Tibial artery (tissue), 4 donors: ENCODE data around the gene VWC2L.

ENCODE experiments used
- DNase-seq, 2 donors: peaks; one replicate each; pipeline ENCODE4 v3.0.0-alpha.2; 2019
- H3K27ac ChIP-seq, 2 donors: fragments of 200-600 bp; sonication (generic) in 1 of 2; 1 replicate in 1 of 2; 2 replicates in 1 of 2; pipeline ENCODE4 v1.5.1; 2018 to 2019; ENCODE audit warnings: mild to moderate bottlenecking in 1 of 2
- H3K27me3 ChIP-seq, 2 donors: fragments of 200-600 bp; sonication (generic) in 1 of 2; one replicate each; pipeline versions ENCODE4 v1.5.1 to v1.6.0; 2016 to 2019
- H3K36me3 ChIP-seq, 3 donors: fragments of 200-600 bp; sonication (generic) in 2 of 3; one replicate each; pipeline ENCODE4 v1.5.1; 2016 to 2019; ENCODE audit warnings: mild to moderate bottlenecking in 2 of 3
- H3K4me1 ChIP-seq, 4 donors: fragments of 200-600 bp; sonication (generic) in 2 of 4; 1 replicate in 3 of 4; 2 replicates in 1 of 4; pipeline ENCODE4 v1.5.1; 2016 to 2019
- H3K4me3 ChIP-seq, 2 donors: fragments of 200-600 bp; sonication (generic) in 1 of 2; 1 replicate in 1 of 2; 2 replicates in 1 of 2; pipeline ENCODE4 v1.5.1; 2018 to 2019; ENCODE audit warnings: mild to moderate bottlenecking in 2 of 2
- H3K9me3 ChIP-seq, 3 donors: fragments of 200-600 bp; sonication (generic) in 1 of 3; one replicate each; pipeline ENCODE4 v1.5.1; 2016 to 2019
- intact Hi-C: fragments of 100-400 bp; cut with DNase I; formaldehyde crosslinking; loops from one replicate; pipeline ENCODE4 v1.15.0; 2023; ENCODE audit warnings: low total_unique reads
- TF ChIP-seq, protein P1 (sequence below), 2 experiments: fragments of 200-600 bp in 1 of 2; fragments of 450-650 bp in 1 of 2; IDR thresholded peaks; one replicate each; pipeline ENCODE4 v1.5.1; 2017 to 2019; ENCODE audit warnings: antibody characterized with exemption in 2 of 2, mild to moderate bottlenecking in 1 of 2, moderate library complexity in 1 of 2

Gene VWC2L

DNA sequence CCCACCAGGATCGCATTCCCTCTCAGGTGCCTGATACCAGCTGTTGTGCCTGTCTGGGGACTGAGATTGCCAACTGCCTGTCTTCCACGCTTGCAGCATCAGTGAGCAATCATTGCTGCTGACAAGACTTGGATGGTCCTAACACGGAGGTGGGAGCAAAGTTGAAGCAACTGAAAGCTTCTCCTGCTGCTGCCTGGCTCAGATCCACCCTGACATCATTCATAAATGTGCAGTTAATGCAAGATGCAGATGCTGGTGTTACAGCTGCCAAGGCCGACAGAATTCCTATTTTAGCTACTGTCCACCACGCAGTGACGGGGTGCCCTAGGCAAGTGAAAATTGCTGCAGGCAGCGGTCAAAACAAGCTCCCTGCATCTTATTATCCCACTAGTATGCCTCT is 131.4 kb downstream of the VWC2L start:
- H3K27ac ChIP-seq: no peak overlapping the region
- no peaks in the 10 kb centered on the region for H3K9me3 ChIP-seq
- DNase-seq: no peak
- H3K4me3 ChIP-seq: no peak overlapping the region
- intact Hi-C loops: no loop called here
- TF ChIP-seq, protein P1, sequence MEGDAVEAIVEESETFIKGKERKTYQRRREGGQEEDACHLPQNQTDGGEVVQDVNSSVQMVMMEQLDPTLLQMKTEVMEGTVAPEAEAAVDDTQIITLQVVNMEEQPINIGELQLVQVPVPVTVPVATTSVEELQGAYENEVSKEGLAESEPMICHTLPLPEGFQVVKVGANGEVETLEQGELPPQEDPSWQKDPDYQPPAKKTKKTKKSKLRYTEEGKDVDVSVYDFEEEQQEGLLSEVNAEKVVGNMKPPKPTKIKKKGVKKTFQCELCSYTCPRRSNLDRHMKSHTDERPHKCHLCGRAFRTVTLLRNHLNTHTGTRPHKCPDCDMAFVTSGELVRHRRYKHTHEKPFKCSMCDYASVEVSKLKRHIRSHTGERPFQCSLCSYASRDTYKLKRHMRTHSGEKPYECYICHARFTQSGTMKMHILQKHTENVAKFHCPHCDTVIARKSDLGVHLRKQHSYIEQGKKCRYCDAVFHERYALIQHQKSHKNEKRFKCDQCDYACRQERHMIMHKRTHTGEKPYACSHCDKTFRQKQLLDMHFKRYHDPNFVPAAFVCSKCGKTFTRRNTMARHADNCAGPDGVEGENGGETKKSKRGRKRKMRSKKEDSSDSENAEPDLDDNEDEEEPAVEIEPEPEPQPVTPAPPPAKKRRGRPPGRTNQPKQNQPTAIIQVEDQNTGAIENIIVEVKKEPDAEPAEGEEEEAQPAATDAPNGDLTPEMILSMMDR (IDR thresholded peaks at IDR 0.05): no peak
- H3K4me1 ChIP-seq: peaks cover 0 to 18% (median 6%) of the 10 kb centered on the region in 4 donors
- H3K27me3 ChIP-seq: no peaks in the 10 kb centered on the region
- H3K36me3 ChIP-seq: no peaks in the 10 kb centered on the region

DNA sequence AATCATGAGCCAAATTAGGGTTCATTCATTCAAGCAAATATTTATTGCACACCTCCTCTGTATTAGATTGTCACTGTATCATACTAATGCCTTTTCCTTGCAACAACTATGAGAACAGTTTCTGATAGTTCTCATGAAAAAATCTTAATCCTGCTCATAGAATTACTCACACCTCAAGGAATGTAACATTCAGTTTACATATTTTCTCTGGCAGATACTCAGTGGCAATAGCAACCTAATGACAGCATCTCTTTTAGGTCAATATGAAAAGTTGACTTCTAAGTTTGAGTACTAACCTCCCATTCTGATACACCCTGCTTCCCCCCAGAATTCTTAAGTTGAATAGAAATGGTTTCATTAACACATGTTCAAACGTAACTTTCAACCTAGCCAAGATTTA is 132.0 kb downstream of the VWC2L start:
- TF ChIP-seq, protein P1 (IDR thresholded peaks at IDR 0.05): no peak
- no peaks in the 10 kb centered on the region for H3K36me3 ChIP-seq
- peaks cover 0 to 21% (median 6%) of the 10 kb centered on the region in 4 donors for H3K4me1 ChIP-seq
- H3K27ac ChIP-seq: no peak overlapping the region
- no peak for DNase-seq
- no peaks in the 10 kb centered on the region for H3K9me3 ChIP-seq
- intact Hi-C loops: no loop called here
- no peak overlapping the region for H3K4me3 ChIP-seq
- H3K27me3 ChIP-seq: no peaks in the 10 kb centered on the region

DNA sequence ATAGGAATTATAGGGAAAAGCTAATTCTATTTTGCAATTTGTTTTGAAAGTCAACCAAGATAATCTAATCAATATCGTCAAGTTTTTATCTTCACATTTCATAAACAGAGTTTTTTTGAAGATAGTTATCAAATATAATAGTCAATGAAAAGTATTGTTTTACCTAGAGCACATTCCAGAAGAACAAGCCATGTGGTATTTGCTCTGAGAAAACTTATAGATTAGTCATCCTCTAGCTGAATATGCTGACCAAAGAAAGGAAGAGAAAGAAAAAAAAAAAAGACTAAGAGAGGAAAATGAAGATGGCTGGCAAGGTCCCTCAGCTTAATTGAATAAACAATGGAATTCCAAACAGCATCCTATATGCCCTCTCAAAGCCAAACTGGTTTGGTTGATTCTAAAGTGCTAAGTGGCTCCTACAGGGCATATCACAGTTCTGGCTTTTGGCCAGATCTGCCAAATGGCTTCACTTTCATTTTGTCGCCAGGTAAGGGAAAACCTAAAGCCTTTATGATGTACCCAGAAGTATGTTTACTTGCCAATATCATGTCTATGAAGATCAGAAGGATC is 132.6 kb downstream of the VWC2L start:
- no peak overlapping the region for H3K27ac ChIP-seq
- TF ChIP-seq, protein P1 (IDR thresholded peaks at IDR 0.05): no peak
- H3K36me3 ChIP-seq: no peaks in the 10 kb centered on the region
- DNase-seq: no peak
- H3K4me1 ChIP-seq: peaks cover 0 to 27% (median 6%) of the 10 kb centered on the region in 4 donors
- H3K27me3 ChIP-seq: no peaks in the 10 kb centered on the region
- H3K9me3 ChIP-seq: no peaks in the 10 kb centered on the region
- no peak overlapping the region for H3K4me3 ChIP-seq
- intact Hi-C loops: no loop called here

DNA sequence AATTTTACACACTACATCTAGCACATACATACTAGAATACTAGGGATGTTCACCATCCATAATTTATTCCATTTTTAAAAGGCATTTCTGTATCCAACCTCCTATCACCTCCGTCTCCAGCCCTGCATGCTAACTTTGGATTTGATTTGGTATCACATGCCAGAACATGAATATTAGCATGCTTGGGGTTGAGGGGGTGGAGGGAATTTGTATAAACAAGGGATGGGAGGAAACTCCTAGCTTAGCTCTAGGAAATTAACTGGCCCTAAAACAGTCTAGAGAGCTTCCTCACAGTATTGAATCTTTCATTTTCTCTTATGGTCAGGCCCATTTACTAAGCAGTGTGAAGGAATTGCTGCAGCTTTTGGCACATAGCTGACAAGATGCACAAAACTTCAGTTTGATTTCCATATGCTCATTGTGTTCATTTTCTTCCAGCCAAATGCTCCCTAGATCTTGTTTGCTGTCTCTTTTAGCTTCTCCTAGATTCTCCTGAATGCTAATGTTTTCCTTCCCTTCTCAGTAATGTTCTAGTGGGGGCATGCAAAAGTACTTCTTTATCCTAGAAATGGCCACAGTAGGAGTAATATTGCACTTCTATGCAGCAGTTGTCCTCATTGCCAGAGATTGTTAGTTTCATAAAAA is 135.2 kb downstream of the VWC2L start:
- no peaks in the 10 kb centered on the region for H3K9me3 ChIP-seq
- H3K36me3 ChIP-seq: no peaks in the 10 kb centered on the region
- peaks cover 0 to 33% (median 6%) of the 10 kb centered on the region in 4 donors for H3K4me1 ChIP-seq
- no peak for DNase-seq
- TF ChIP-seq, protein P1 (IDR thresholded peaks at IDR 0.05): no peak
- H3K27me3 ChIP-seq: no peaks in the 10 kb centered on the region
- no peak overlapping the region for H3K4me3 ChIP-seq
- intact Hi-C loops: no loop called here
- no peak overlapping the region for H3K27ac ChIP-seq

DNA sequence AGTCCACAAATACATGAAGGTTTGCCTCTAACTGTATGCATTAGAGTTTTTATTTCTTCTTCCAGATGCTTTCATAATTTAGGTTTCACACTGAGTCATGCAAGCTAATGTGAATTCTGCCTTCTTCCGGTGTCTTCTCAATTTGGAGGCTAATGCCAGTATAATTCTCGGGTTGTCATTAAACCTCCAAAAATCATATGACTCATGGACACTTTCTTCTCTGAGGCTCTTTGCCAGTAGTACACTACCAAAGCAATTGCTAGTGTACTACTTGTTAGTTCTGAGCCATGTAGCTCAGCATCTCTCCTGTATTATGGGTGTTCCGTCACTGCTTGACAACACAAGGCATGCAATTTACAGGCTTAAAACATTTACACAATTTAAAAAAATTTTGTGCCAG is 137.1 kb downstream of the VWC2L start:
- no peak for DNase-seq
- TF ChIP-seq, protein P1 (IDR thresholded peaks at IDR 0.05): no peak
- H3K4me3 ChIP-seq: no peak overlapping the region
- H3K4me1 ChIP-seq: peaks cover 0 to 22% (median 0%) of the 10 kb centered on the region in 4 donors
- H3K36me3 ChIP-seq: no peaks in the 10 kb centered on the region
- H3K9me3 ChIP-seq: no peaks in the 10 kb centered on the region
- no peak overlapping the region for H3K27ac ChIP-seq
- intact Hi-C loops: no loop called here
- H3K27me3 ChIP-seq: no peaks in the 10 kb centered on the region
